WTC11 (cell line): ENCODE results near the gene TTC33. TPM values are rescaled to one million over a fixed set of nuclear protein-coding genes. Genes with fewer than 3 reads are reported as not detected.

Source experiments
- ATAC-seq: fragments of 200-7000 bp; cut with Tn5 transposase; 2 replicates; pipeline ENCODE4 v1.10.0; 2021; ENCODE audit warnings: mild to moderate bottlenecking, moderate library complexity
- CTCF ChIA-PET: fragments of 300-600 bp; sonication (Branson Sonifier 250); formaldehyde crosslinking; loops from one replicate; lab custom pipeline; 2021; ENCODE audit warnings: antibody characterized with exemption; lab: Charles Lee
- POLR2A ChIA-PET: fragments of 350-600 bp; sonication (Branson Sonifier 250); formaldehyde crosslinking; loops from one replicate; lab custom pipeline; 2021; ENCODE audit warnings: antibody characterized with exemption; lab: Charles Lee
- DNase-seq: peaks from one replicate; pipeline ENCODE4 v3.0.0; 2021; ENCODE audit warnings: low spot score
- H3K27ac Mint-ChIP-seq: 2 replicates; pipeline ENCODE4 v1.8.0; 2021; ENCODE audit warnings: mixed read lengths
- H3K27me3 Mint-ChIP-seq: 2 replicates; pipeline ENCODE4 v1.8.0; 2021; ENCODE audit warnings: low read depth, mild to moderate bottlenecking, moderate library complexity, mixed read lengths
- H3K36me3 Mint-ChIP-seq: 2 replicates; pipeline ENCODE4 v1.8.0; 2021; ENCODE audit warnings: mixed read lengths
- H3K4me1 Mint-ChIP-seq: 2 replicates; pipeline ENCODE4 v1.8.0; 2022; ENCODE audit warnings: mixed read lengths
- H3K4me3 Mint-ChIP-seq: 2 replicates; pipeline ENCODE4 v1.8.0; 2021; ENCODE audit warnings: mild to moderate bottlenecking, moderate library complexity, mixed read lengths
- H3K9me3 Mint-ChIP-seq: 2 replicates; pipeline ENCODE4 v1.8.0; 2021; ENCODE audit warnings: mixed read lengths
- CDX4 ChIP-seq: fragments of 250-450 bp; sonication (Bioruptor Pico); IDR thresholded peaks from 2 replicates; pipeline ENCODE4 v1.9.0; 2021; ENCODE audit warnings: moderate library complexity, mild to moderate bottlenecking, inconsistent platforms, borderline replicate concordance
- ELF4 ChIP-seq: sonication (generic); formaldehyde crosslinking; IDR thresholded peaks from 2 replicates; pipeline ENCODE4 v1.8.1; 2022; ENCODE audit warnings: low read depth, mild to moderate bottlenecking, moderate library complexity, missing genetic modification reagents
- EMX1 ChIP-seq: fragments of 250-450 bp; sonication (Bioruptor Pico); IDR thresholded peaks from 2 replicates; pipeline ENCODE4 v1.8.0; 2021; ENCODE audit warnings: mild to moderate bottlenecking
- ESRRA ChIP-seq: sonication (generic); formaldehyde crosslinking; IDR thresholded peaks from 2 replicates; pipeline ENCODE4 v1.8.1; 2022; ENCODE audit warnings: mild to moderate bottlenecking, missing genetic modification reagents, borderline replicate concordance
- FOXJ3 ChIP-seq: sonication (generic); formaldehyde crosslinking; IDR thresholded peaks from 2 replicates; pipeline ENCODE4 v1.9.0; 2021; ENCODE audit warnings: missing genetic modification reagents, mild to moderate bottlenecking, borderline replicate concordance
- FOXK1 ChIP-seq: sonication (generic); formaldehyde crosslinking; IDR thresholded peaks from 2 replicates; pipeline ENCODE4 v1.8.0; 2022; ENCODE audit warnings: mild to moderate bottlenecking, moderate library complexity, missing genetic modification reagents
- FOXP1 ChIP-seq: sonication (generic); formaldehyde crosslinking; IDR thresholded peaks from 2 replicates; pipeline ENCODE4 v1.8.0; 2022; ENCODE audit warnings: missing genetic modification reagents, mild to moderate bottlenecking, moderate library complexity, borderline replicate concordance
- IRF2 ChIP-seq: sonication (generic); formaldehyde crosslinking; IDR thresholded peaks from 2 replicates; pipeline ENCODE4 v1.8.0; 2022; ENCODE audit warnings: low read depth, missing genetic modification reagents, borderline replicate concordance
- JUN ChIP-seq: sonication (generic); formaldehyde crosslinking; IDR thresholded peaks from 2 replicates; pipeline ENCODE4 v1.8.0; 2023; ENCODE audit warnings: mild to moderate bottlenecking, missing genetic modification reagents
- MYBL2 ChIP-seq: sonication (generic); formaldehyde crosslinking; IDR thresholded peaks from 2 replicates; pipeline ENCODE4 v1.8.1; 2023; ENCODE audit warnings: mild to moderate bottlenecking, moderate library complexity, missing genetic modification reagents
- NFYB ChIP-seq: sonication (generic); formaldehyde crosslinking; conservative IDR thresholded peaks from 2 replicates; pipeline ENCODE4 v1.8.0; 2022; ENCODE audit warnings: low read depth, missing genetic modification reagents
- NR2C2 ChIP-seq: sonication (generic); formaldehyde crosslinking; IDR thresholded peaks from 2 replicates; pipeline ENCODE4 v1.8.0; 2022; ENCODE audit warnings: mild to moderate bottlenecking, missing genetic modification reagents
- PRDM15 ChIP-seq: sonication (generic); formaldehyde crosslinking; IDR thresholded peaks from 2 replicates; pipeline ENCODE4 v1.8.0; 2022; ENCODE audit warnings: missing genetic modification reagents
- PRRX2 ChIP-seq: fragments of 250-450 bp; sonication (Bioruptor Pico); IDR thresholded peaks from 2 replicates; pipeline ENCODE4 v1.8.0; 2021; ENCODE audit warnings: mild to moderate bottlenecking
- SMAD3 ChIP-seq: sonication (generic); formaldehyde crosslinking; IDR thresholded peaks from 2 replicates; pipeline ENCODE4 v1.8.0; 2022; ENCODE audit warnings: missing genetic modification reagents, mild to moderate bottlenecking, borderline replicate concordance
- TCF7 ChIP-seq: sonication (generic); formaldehyde crosslinking; IDR thresholded peaks from 2 replicates; pipeline ENCODE4 v1.8.0; 2022; ENCODE audit warnings: mild to moderate bottlenecking, low read depth, missing genetic modification reagents, moderate library complexity
- TP53 ChIP-seq: sonication (generic); formaldehyde crosslinking; IDR thresholded peaks from 2 replicates; pipeline ENCODE4 v1.8.1; 2023; ENCODE audit warnings: mild to moderate bottlenecking, missing genetic modification reagents
- ZBTB43 ChIP-seq: sonication (generic); formaldehyde crosslinking; IDR thresholded peaks from 2 replicates; pipeline ENCODE4 v1.8.1; 2023; ENCODE audit warnings: mild to moderate bottlenecking, missing genetic modification reagents
- ZNF396 ChIP-seq: fragments of 250-450 bp; sonication (Bioruptor Pico); IDR thresholded peaks from 2 replicates; pipeline ENCODE4 v1.8.0; 2021; ENCODE audit warnings: mild to moderate bottlenecking, moderate library complexity, borderline replicate concordance
- ZNF532 ChIP-seq: fragments of 250-450 bp; sonication (Bioruptor Pico); IDR thresholded peaks from 2 replicates; pipeline ENCODE4 v1.9.0; 2021; ENCODE audit warnings: mild to moderate bottlenecking, borderline replicate concordance
- ZSCAN18 ChIP-seq: fragments of 250-450 bp; sonication (Bioruptor Pico); IDR thresholded peaks from 2 replicates; pipeline ENCODE4 v2.1.2; 2022; ENCODE audit warnings: mild to moderate bottlenecking, moderate library complexity
- total RNA-seq: library from RNA; stranded (reverse); gene quantifications from 3 replicates; pipeline ENCODE4 v1.2.3, GENCODE V29; 2021

TTC33 gene
- total RNA-seq, 1 experiment from 2014 or later = 9.2 TPM

GRCh38 chr5:40478766-40479165, 277.0 kb downstream of the TTC33 start (continued):
- TF ChIP-seq PRDM15 (no peak), TCF7 (CRISPR knock-in tag) (no peak), CDX4 (no peak), ZBTB43 (CRISPR knock-in tag) (no peak), ESRRA (CRISPR knock-in tag) (no peak), JUN (CRISPR knock-in tag) (no peak), TP53 (no peak), ELF4 (CRISPR knock-in tag) (no peak), MYBL2 (CRISPR knock-in tag) (no peak), IRF2 (no peak), ZNF532 (no peak), EMX1 (CRISPR knock-in tag) (no peak), NR2C2 (no peak), SMAD3 (CRISPR knock-in tag) (no peak)

GRCh38 chr5:40477856-40478546, 277.8 kb downstream of the TTC33 start:
- DNase-seq = no peak
- POLR2A ChIA-PET = no interaction called here
- Mint-ChIP-seq H3K36me3 (0 out of 2 replicates have a peak, but pooled peaks cover 3% of the 10 kb centered on the region), H3K27me3 (no peaks in the 10 kb centered on the region), H3K4me1 (0 out of 2 replicates have a peak, but pooled peaks cover 3% of the 10 kb centered on the region), H3K9me3 (peaks cover 15% of the 10 kb centered on the region), H3K4me3 (no peak overlapping the region), H3K27ac (no peak overlapping the region)
- ATAC-seq = no peak
- CTCF ChIA-PET = no interaction called here
- TF ChIP-seq ZSCAN18 (CRISPR knock-in tag) (no peak), SMAD3 (CRISPR knock-in tag) (no peak), ZNF532 (no peak), FOXP1 (CRISPR knock-in tag) (no peak), FOXK1 (CRISPR knock-in tag) (no peak), NFYB (no peak), EMX1 (CRISPR knock-in tag) (no peak), FOXJ3 (CRISPR knock-in tag) (no peak), ZNF396 (no peak), PRRX2 (CRISPR knock-in tag) (no peak)
